Transverse colon (tissue), 4 donors: Measurements from ENCODE around the gene SIM2. TPM values are rescaled to one million over a fixed set of nuclear protein-coding genes. Genes with fewer than 3 reads are reported as not detected.

Experiments used
- DNase-seq: peaks from one replicate; pipeline ENCODE4 v3.0.0-alpha.2; 2019
- H3K27ac ChIP-seq, 4 donors: fragments of 200-600 bp; sonication (generic); 2 replicates each; pipeline ENCODE4 v1.5.1; 2016 to 2018; ENCODE audit warnings: inconsistent platforms in 4 of 4
- H3K27me3 ChIP-seq: fragments of 200-600 bp; sonication (generic); 2 replicates; pipeline ENCODE4 v1.5.1; 2017; ENCODE audit warnings: inconsistent platforms
- H3K36me3 ChIP-seq, 4 donors: fragments of 200-600 bp; sonication (generic); 2 replicates each; pipeline ENCODE4 v1.5.1; 2017 to 2019; ENCODE audit warnings: inconsistent platforms in 4 of 4
- H3K4me1 ChIP-seq, 4 donors: fragments of 200-600 bp; sonication (generic); 2 replicates each; pipeline ENCODE4 v1.5.1; 2017 to 2020; ENCODE audit warnings: inconsistent platforms in 4 of 4
- H3K4me3 ChIP-seq, 4 donors: fragments of 200-600 bp; sonication (generic); 1 replicate in 1 of 4; 2 replicates in 3 of 4; pipeline versions ENCODE4 v1.5.1 to v1.6.1; 2017 to 2019; ENCODE audit warnings: inconsistent platforms in 4 of 4
- H3K9me3 ChIP-seq, 2 donors: fragments of 200-600 bp; sonication (generic); 2 replicates each; pipeline ENCODE4 v1.5.1; 2017 to 2019; ENCODE audit warnings: inconsistent platforms in 2 of 2
- CTCF ChIP-seq, 5 experiments: fragments of 200-600 bp in 3 of 5; fragments of 450-650 bp in 2 of 5; sonication (generic) in 3 of 5; IDR thresholded peaks; 1 replicate in 2 of 5; 2 replicates in 3 of 5; pipeline ENCODE4 v1.5.1; 2016 to 2017; ENCODE audit warnings: antibody characterized with exemption in 5 of 5, inconsistent platforms in 3 of 5, mild to moderate bottlenecking in 2 of 5, moderate library complexity in 1 of 5
- EP300 ChIP-seq: sonication (generic); formaldehyde crosslinking; IDR thresholded peaks from one replicate; pipeline ENCODE4 v1.6.1; 2017; ENCODE audit warnings: antibody characterized with exemption, low read depth
- POLR2A ChIP-seq: fragments of 450-650 bp; IDR thresholded peaks from one replicate; pipeline ENCODE4 v1.6.1; 2016; ENCODE audit warnings: antibody characterized with exemption, mild to moderate bottlenecking, moderate library complexity
- POLR2AphosphoS5 ChIP-seq, 3 donors: sonication (generic); formaldehyde crosslinking; IDR thresholded peaks; one replicate each; pipeline ENCODE4 v1.6.1; 2016; ENCODE audit warnings: antibody characterized with exemption in 3 of 3
- WGBS, 2 donors: methylation state at CpG; one replicate each; pipeline ENCODE4 v1.1.5; 2018; ENCODE audit warnings: low coverage in 1 of 2; 5-methylcytosine and 5-hydroxymethylcytosine counted together
- in situ Hi-C, 4 donors: fragments of 200-750 bp; cut with MboI; loops; one replicate each; pipeline versions ENCODE4 v1.15.0 to v1.15.1; 2017; ENCODE audit warnings: low sequenced_read_pairs in 3 of 4, low pct_ligation_motif_present in 1 of 4, low pct_unique_long_range_greater_than_20kb in 1 of 4
- intact Hi-C: fragments of 100-400 bp; cut with DNase I; formaldehyde crosslinking; loops from one replicate; pipeline ENCODE4 v1.15.1; 2023; ENCODE audit warnings: low total_unique reads
- total RNA-seq, 4 donors: library from RNA; depleted of rRNA; stranded (reverse); fragments of >200 nt; gene quantifications; one replicate each; pipeline ENCODE4 v1.1.0, GENCODE V29; 2016

SIM2 gene
- total RNA-seq, 4 donors from 2014 or later = 0.32 TPM; not detected in 3

- H3K4me1 ChIP-seq = peaks cover 20 to 56% (median 45%) of the 10 kb centered on the region in 4 donors
Measured at GRCh38 chr21:36697851-36698384, 997 bp upstream of the SIM2 start.

GRCh38 chr21:36698385-36698980 is 432 bp upstream of the SIM2 start:
- Histone ChIP-seq H3K4me3 (peak overlapping the region in 3 of 4 donors; percentile 22 to 47 (median 29)), H3K27ac (no peak overlapping the region), H3K9me3 (no peaks in the 10 kb centered on the region), H3K27me3 (peaks cover 100% of the 10 kb centered on the region), H3K36me3 (no peaks in the 10 kb centered on the region), H3K4me1 (peaks cover 20 to 52% (median 42%) of the 10 kb centered on the region in 4 donors)
- TF ChIP-seq POLR2A = no peak
- no peak for TF ChIP-seq EP300
- no peak for TF ChIP-seq CTCF (IDR thresholded peaks at IDR 0.05)
- no peak for TF ChIP-seq POLR2AphosphoS5 (IDR thresholded peaks at IDR 0.05)
- intact Hi-C loops (no loop called here), in situ Hi-C loops (no loop called here)
- no peak for DNase-seq
- 2% methylated on average over 43 of the region's 62 CpGs; no CpG with 5 or more reads in 1 of the 2 donors for WGBS, 2 donors

More at GRCh38 chr21:36697851-36698384, 997 bp upstream of the SIM2 start:
- WGBS, 2 donors = 8% methylated on average over 26 of the region's 33 CpGs; no CpG with 5 or more reads in 1 of the 2 donors
- in situ Hi-C loops = no loop called here
- DNase-seq = no peak
- H3K27me3 ChIP-seq = peaks cover 100% of the 10 kb centered on the region
- H3K36me3 ChIP-seq = no peaks in the 10 kb centered on the region
- peak overlapping the region in 2 of 4 donors; percentile 29 to 47 for H3K4me3 ChIP-seq
- TF ChIP-seq POLR2AphosphoS5 (IDR thresholded peaks at IDR 0.05) = no peak
- TF ChIP-seq CTCF (IDR thresholded peaks at IDR 0.05) = no peak
- TF ChIP-seq EP300 = no peak
- intact Hi-C loops = no loop called here
- no peaks in the 10 kb centered on the region for H3K9me3 ChIP-seq
- no peak overlapping the region for H3K27ac ChIP-seq

GRCh38 chr21:36699546-36700294 is 805 bp downstream of the SIM2 start:
- no peak for DNase-seq
- Histone ChIP-seq H3K4me1 (peaks cover 20 to 55% (median 44%) of the 10 kb centered on the region in 4 donors), H3K9me3 (no peaks in the 10 kb centered on the region), H3K36me3 (no peaks in the 10 kb centered on the region), H3K27me3 (peaks cover 100% of the 10 kb centered on the region), H3K4me3 (peak overlapping the region in 3 of 4 donors; percentile 22 to 47 (median 29)), H3K27ac (no peak overlapping the region)
- TF ChIP-seq POLR2AphosphoS5 (IDR thresholded peaks at IDR 0.05) = no peak
- in situ Hi-C loops = no loop called here
- WGBS, 2 donors = 15 to 18% methylated on average over 7 to 35 of the region's 67 CpGs
- intact Hi-C loops = loop anchor here (10.0 kb wide), 1 partner anchor 1505 kb away; no protein-coding TSS in a partner anchor

GRCh38 chr21:36700295-36700970 is 1.5 kb downstream of the SIM2 start:
- DNase-seq = no peak
- in situ Hi-C loops = no loop called here
- peaks cover 26 to 62% (median 50%) of the 10 kb centered on the region in 4 donors for H3K4me1 ChIP-seq
- no peaks in the 10 kb centered on the region for H3K36me3 ChIP-seq
- 10 to 24% methylated on average over 5 to 30 of the region's 30 CpGs for WGBS, 2 donors
- H3K4me3 ChIP-seq = peak overlapping the region in 2 of 4 donors; percentile 15 to 47
- TF ChIP-seq POLR2AphosphoS5 (IDR thresholded peaks at IDR 0.05) = no peak
- no peak for TF ChIP-seq CTCF (IDR thresholded peaks at IDR 0.05)
- no peak for TF ChIP-seq EP300
- H3K27ac ChIP-seq = no peak overlapping the region
- H3K27me3 ChIP-seq = peaks cover 100% of the 10 kb centered on the region
- intact Hi-C loops = loop anchor here (10.0 kb wide), 1 partner anchor 1504 kb away; no protein-coding TSS in a partner anchor
- no peaks in the 10 kb centered on the region for H3K9me3 ChIP-seq
